Neural progenitor cell (in vitro differentiated cells): ENCODE measurements around the gene BMP2. TPM values are rescaled to one million over a fixed set of nuclear protein-coding genes. Genes with fewer than 3 reads are reported as not detected.

Source experiments
- DNase-seq: peaks from one replicate; pipeline ENCODE4 v3.0.0-alpha.2; 2016; ENCODE audit warnings: low spot score
- H2AFZ ChIP-seq: fragments of 200-600 bp; sonication (generic); replicated peaks from 2 replicates; pipeline ENCODE4 v1.6.1; 2016; ENCODE audit warnings: antibody characterized with exemption
- H3F3A ChIP-seq: fragments of 200-600 bp; sonication (generic); 2 replicates; pipeline ENCODE4 v1.6.1; 2016; ENCODE audit warnings: antibody characterized with exemption, low read depth
- H3K27ac ChIP-seq: fragments of 200-600 bp; sonication (generic); 2 replicates; pipeline ENCODE4 v1.5.1; 2016; ENCODE audit warnings: mild to moderate bottlenecking
- H3K27me3 ChIP-seq: fragments of 200-600 bp; sonication (generic); 2 replicates; pipeline ENCODE4 v1.6.1; 2016; ENCODE audit warnings: mild to moderate bottlenecking, moderate library complexity
- H3K36me3 ChIP-seq: fragments of 200-600 bp; sonication (generic); 2 replicates; pipeline ENCODE4 v1.5.1; 2016
- H3K4me1 ChIP-seq: fragments of 200-600 bp; sonication (generic); 2 replicates; pipeline ENCODE4 v1.6.1; 2016; ENCODE audit warnings: mixed run types
- H3K4me2 ChIP-seq: fragments of 200-600 bp; sonication (generic); 2 replicates; pipeline ENCODE4 v1.6.1; 2016
- H3K4me3 ChIP-seq: fragments of 200-600 bp; sonication (generic); 2 replicates; pipeline ENCODE4 v1.5.1; 2016
- H3K79me2 ChIP-seq: fragments of 200-600 bp; sonication (generic); 2 replicates; pipeline ENCODE4 v1.6.1; 2016; ENCODE audit warnings: low read depth
- H3K9ac ChIP-seq: fragments of 200-600 bp; sonication (generic); 2 replicates; pipeline ENCODE4 v1.6.1; 2016
- H3K9me3 ChIP-seq: fragments of 200-600 bp; sonication (generic); 2 replicates; pipeline ENCODE4 v1.5.1; 2016; ENCODE audit warnings: low read depth
- H4K20me1 ChIP-seq: fragments of 200-600 bp; sonication (generic); 2 replicates; pipeline ENCODE4 v1.6.1; 2016; ENCODE audit warnings: low read depth
- H3K27ac Mint-ChIP-seq: 3 replicates; pipeline ENCODE4 v1.8.0; 2021; ENCODE audit warnings: mixed read lengths
- H3K27me3 Mint-ChIP-seq: 2 replicates; pipeline ENCODE4 v1.8.0; 2022; ENCODE audit warnings: low read depth, mild to moderate bottlenecking, inconsistent platforms, moderate library complexity, mixed read lengths; ENCODE audit not compliant: insufficient read depth
- H3K36me3 Mint-ChIP-seq: 3 replicates; pipeline ENCODE4 v1.8.0; 2021; ENCODE audit warnings: mixed read lengths
- H3K4me1 Mint-ChIP-seq: 3 replicates; pipeline ENCODE4 v1.8.0; 2021; ENCODE audit warnings: mixed read lengths
- H3K4me3 Mint-ChIP-seq: 3 replicates; pipeline ENCODE4 v1.8.0; 2021; ENCODE audit warnings: mild to moderate bottlenecking, moderate library complexity, mixed read lengths
- H3K9me3 Mint-ChIP-seq: 3 replicates; pipeline ENCODE4 v1.8.0; 2020; ENCODE audit warnings: mixed read lengths
- CTCF ChIP-seq: fragments of 200-600 bp; sonication (generic); IDR thresholded peaks from 2 replicates; pipeline ENCODE4 v1.5.1; 2017; ENCODE audit warnings: antibody characterized with exemption, mild to moderate bottlenecking
- EZH2 ChIP-seq: fragments of 200-600 bp; sonication (generic); IDR thresholded peaks from 2 replicates; pipeline ENCODE4 v1.6.1; 2017; ENCODE audit warnings: antibody characterized with exemption, mild to moderate bottlenecking, moderate library complexity
- EZH2phosphoT487 ChIP-seq: fragments of 200-600 bp; sonication (generic); IDR thresholded peaks from 2 replicates; pipeline ENCODE4 v1.6.1; 2017; ENCODE audit warnings: antibody characterized with exemption
- total RNA-seq: library from RNA; depleted of rRNA; stranded (reverse); fragments of >200 nt; gene quantifications from 2 replicates; pipeline ENCODE4 v1.2.3, GENCODE V29; 2015; ENCODE audit warnings: low replicate concordance

The BMP2 gene
- total RNA-seq, 1 donor from 2014 or later = 7.2 TPM

GRCh38 chr20:6792789-6793188 lies 25.3 kb downstream of the BMP2 start:
- no peaks in the 10 kb centered on the region for H3K36me3 Mint-ChIP-seq
- Histone ChIP-seq H3K36me3 (no peaks in the 10 kb centered on the region), H2AFZ (no peak overlapping the region), H3K4me1 (peaks cover 7% of the 10 kb centered on the region), H3K9ac (no peak overlapping the region), H4K20me1 (no peaks in the 10 kb centered on the region), H3F3A (no peaks in the 10 kb centered on the region), H3K4me3 (no peak overlapping the region), H3K27ac (no peak overlapping the region), H3K9me3 (no peaks in the 10 kb centered on the region), H3K79me2 (no peaks in the 10 kb centered on the region), H3K27me3 (no peaks in the 10 kb centered on the region), H3K4me2 (no peak overlapping the region)
- DNase-seq = no peak
- H3K27ac Mint-ChIP-seq = no peak overlapping the region
- H3K4me3 Mint-ChIP-seq = no peak overlapping the region
- H3K27me3 Mint-ChIP-seq = no peaks in the 10 kb centered on the region
- no peaks in the 10 kb centered on the region for H3K4me1 Mint-ChIP-seq
- H3K9me3 Mint-ChIP-seq = no peaks in the 10 kb centered on the region
- no peak for TF ChIP-seq CTCF
- no peak for TF ChIP-seq EZH2phosphoT487
- no peak for TF ChIP-seq EZH2

GRCh38 chr20:6802227-6802626 lies 34.7 kb downstream of the BMP2 start:
- H3K36me3 ChIP-seq = no peaks in the 10 kb centered on the region
- no peak overlapping the region for H3K9ac ChIP-seq
- H3K27me3 ChIP-seq = no peaks in the 10 kb centered on the region
- no peak overlapping the region for H2AFZ ChIP-seq
- H4K20me1 ChIP-seq = no peaks in the 10 kb centered on the region
- H3K4me1 Mint-ChIP-seq = no peaks in the 10 kb centered on the region
- DNase-seq = no peak
- H3K4me3 Mint-ChIP-seq = no peak overlapping the region
- H3K27ac Mint-ChIP-seq = no peak overlapping the region
- peaks cover 7% of the 10 kb centered on the region for H3K9me3 Mint-ChIP-seq
- no peaks in the 10 kb centered on the region for H3K79me2 ChIP-seq
- no peaks in the 10 kb centered on the region for H3F3A ChIP-seq
- H3K27ac ChIP-seq = no peak overlapping the region
- H3K9me3 ChIP-seq = peaks cover 4% of the 10 kb centered on the region
- H3K4me2 ChIP-seq = no peak overlapping the region
- H3K4me3 ChIP-seq = no peak overlapping the region
- no peaks in the 10 kb centered on the region for H3K4me1 ChIP-seq
- TF ChIP-seq CTCF (no peak), EZH2phosphoT487 (no peak), EZH2 (no peak)
- H3K36me3 Mint-ChIP-seq = no peaks in the 10 kb centered on the region
- H3K27me3 Mint-ChIP-seq = peaks cover 6% of the 10 kb centered on the region

- H3K27ac Mint-ChIP-seq = no peak overlapping the region
- H3K9me3 ChIP-seq = peaks cover 4% of the 10 kb centered on the region
- H3K27me3 ChIP-seq = no peaks in the 10 kb centered on the region
- peaks cover 10% of the 10 kb centered on the region for H3K4me1 Mint-ChIP-seq
- TF ChIP-seq EZH2phosphoT487 = no peak
- TF ChIP-seq EZH2 = no peak
- TF ChIP-seq CTCF = no peak
- no peak overlapping the region for H3K4me3 ChIP-seq
- H3K27me3 Mint-ChIP-seq = peaks cover 6% of the 10 kb centered on the region
- H2AFZ ChIP-seq = no peak overlapping the region
- no peak for DNase-seq
- H3K36me3 Mint-ChIP-seq = no peaks in the 10 kb centered on the region
- no peak overlapping the region for H3K9ac ChIP-seq
- peaks cover 6% of the 10 kb centered on the region for H3F3A ChIP-seq
- H4K20me1 ChIP-seq = no peaks in the 10 kb centered on the region
- no peak overlapping the region for H3K4me2 ChIP-seq
- peaks cover 6% of the 10 kb centered on the region for H3K4me1 ChIP-seq
- H3K9me3 Mint-ChIP-seq = peaks cover 15% of the 10 kb centered on the region
- H3K36me3 ChIP-seq = no peaks in the 10 kb centered on the region
- no peaks in the 10 kb centered on the region for H3K79me2 ChIP-seq
- H3K27ac ChIP-seq = no peak overlapping the region
- no peak overlapping the region for H3K4me3 Mint-ChIP-seq
Observed at GRCh38 chr20:6806275-6806674, 38.8 kb downstream of the BMP2 start.
